IPS-18a (cell line): ENCODE data around the gene EBF3.
"Not testable (repeated sequence)": the region's sequence is repeated elsewhere in the genome, so short reads cannot be mapped to it uniquely, and the experiment has no call there.

Experiments
- H3K27ac ChIP-seq: one replicate; pipeline ENCODE4 v1.5.1; 2013; ENCODE audit warnings: low read length
- H3K27me3 ChIP-seq: one replicate; pipeline ENCODE4 v1.6.1; 2013; ENCODE audit warnings: mild to moderate bottlenecking, low read length; ENCODE audit not compliant: control insufficient read depth, insufficient read depth
- H3K36me3 ChIP-seq: one replicate; pipeline ENCODE4 v1.6.1; 2013; ENCODE audit warnings: low read depth, low read length; ENCODE audit not compliant: control insufficient read depth
- H3K4me1 ChIP-seq: one replicate; pipeline ENCODE4 v1.6.1; 2013; ENCODE audit warnings: low read depth, low read length; ENCODE audit not compliant: control insufficient read depth
- H3K4me3 ChIP-seq: one replicate; pipeline ENCODE4 v1.5.1; 2013; ENCODE audit warnings: low read length
- H3K9ac ChIP-seq: one replicate; pipeline ENCODE4 v1.6.1; 2013; ENCODE audit warnings: mild to moderate bottlenecking, low read length, moderate library complexity
- H3K9me3 ChIP-seq: one replicate; pipeline ENCODE4 v1.6.1; 2013; ENCODE audit warnings: low read depth, low read length; ENCODE audit not compliant: control insufficient read depth

The EBF3 gene

GRCh38 chr10:129927351-129928120, 36.5 kb downstream of the EBF3 start:
- H3K27ac ChIP-seq = no peak overlapping the region
- no peaks in the 10 kb centered on the region for H3K27me3 ChIP-seq

GRCh38 chr10:129926066-129927055, 37.7 kb downstream of the EBF3 start:
- H3K9ac ChIP-seq = no peak overlapping the region
- H3K4me3 ChIP-seq = no peak overlapping the region
- H3K27ac ChIP-seq = no peak overlapping the region
- no peaks in the 10 kb centered on the region for H3K27me3 ChIP-seq
- H3K4me1 ChIP-seq = no peaks in the 10 kb centered on the region
- H3K9me3 ChIP-seq = no peaks in the 10 kb centered on the region
- H3K36me3 ChIP-seq = no peaks in the 10 kb centered on the region

More at GRCh38 chr10:129927351-129928120, 36.5 kb downstream of the EBF3 start:
- no peak overlapping the region for H3K4me3 ChIP-seq
- no peak overlapping the region for H3K9ac ChIP-seq
- H3K36me3 ChIP-seq = no peaks in the 10 kb centered on the region
- no peaks in the 10 kb centered on the region for H3K9me3 ChIP-seq
- H3K4me1 ChIP-seq = no peaks in the 10 kb centered on the region

- Histone ChIP-seq H3K9me3 (no peaks in the 10 kb centered on the region), H3K9ac (no peak overlapping the region), H3K27me3 (no peaks in the 10 kb centered on the region), H3K4me3 (no peak overlapping the region), H3K36me3 (no peaks in the 10 kb centered on the region), H3K27ac (no peak overlapping the region), H3K4me1 (no peaks in the 10 kb centered on the region)
Observed at GRCh38 chr10:129924375-129925085, 39.5 kb downstream of the EBF3 start.

GRCh38 chr10:129922598-129923123, 41.4 kb downstream of the EBF3 start:
- Histone ChIP-seq H3K9me3 (no peaks in the 10 kb centered on the region), H3K27ac (no peak overlapping the region), H3K36me3 (no peaks in the 10 kb centered on the region), H3K27me3 (no peaks in the 10 kb centered on the region), H3K9ac (no peak overlapping the region), H3K4me3 (no peak overlapping the region), H3K4me1 (no peaks in the 10 kb centered on the region)

DNA sequence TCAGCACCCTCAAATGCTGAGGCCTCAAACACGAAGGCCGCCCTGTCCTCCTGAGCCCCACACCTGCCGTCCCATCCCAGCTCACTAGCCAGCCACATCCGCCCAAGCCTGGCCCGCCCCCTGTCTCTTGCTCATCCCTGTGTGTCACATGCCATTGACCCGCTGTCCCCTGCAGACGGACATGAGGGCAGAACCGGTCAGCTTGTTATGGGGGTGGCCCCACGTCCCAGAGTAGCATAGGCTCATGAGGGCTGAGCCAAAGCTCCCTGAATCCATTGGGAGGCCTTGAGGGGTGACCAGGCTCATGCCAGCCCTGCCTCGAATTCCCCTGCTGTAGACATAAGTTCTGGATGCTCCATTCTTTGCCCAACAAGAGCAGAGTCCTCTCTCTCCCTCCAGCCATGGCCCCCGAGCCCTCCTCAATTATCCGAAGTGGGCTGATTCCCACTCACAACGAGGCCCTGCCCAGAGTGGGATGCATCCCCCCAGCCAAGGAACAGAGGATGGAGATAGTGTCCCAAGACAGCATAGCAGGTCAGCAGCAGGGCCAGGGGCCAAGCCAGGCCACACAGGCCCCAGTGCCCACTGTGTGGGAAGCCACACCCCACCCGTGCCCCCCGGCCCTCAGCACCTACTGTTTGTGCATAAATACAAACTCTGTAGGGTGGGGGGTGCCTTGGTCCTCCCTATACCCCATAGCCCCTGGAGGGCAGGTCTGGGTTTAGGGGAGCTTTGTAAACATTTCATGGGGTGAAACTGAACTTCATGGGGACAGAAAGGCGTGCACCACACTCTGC, 42.1 kb downstream of the EBF3 start:
- Histone ChIP-seq H3K4me1 (no peaks in the 10 kb centered on the region), H3K9ac (no peak overlapping the region), H3K36me3 (no peaks in the 10 kb centered on the region), H3K9me3 (no peaks in the 10 kb centered on the region), H3K27me3 (no peaks in the 10 kb centered on the region), H3K27ac (no peak overlapping the region), H3K4me3 (no peak overlapping the region)

- H3K9ac ChIP-seq = no peak overlapping the region
- no peak overlapping the region for H3K27ac ChIP-seq
- H3K9me3 ChIP-seq = no peaks in the 10 kb centered on the region
- no peak overlapping the region for H3K4me3 ChIP-seq
- H3K27me3 ChIP-seq = no peaks in the 10 kb centered on the region
- no peaks in the 10 kb centered on the region for H3K36me3 ChIP-seq
- no peaks in the 10 kb centered on the region for H3K4me1 ChIP-seq
Observed at GRCh38 chr10:129921065-129921670, 42.9 kb downstream of the EBF3 start.

- H3K36me3 ChIP-seq, H3K27ac ChIP-seq, H3K9ac ChIP-seq, H3K4me1 ChIP-seq, H3K4me3 ChIP-seq, H3K27me3 ChIP-seq, H3K9me3 ChIP-seq: not testable (repeated sequence)
Observed at GRCh38 chr10:129920187-129920586, 43.9 kb downstream of the EBF3 start.

GRCh38 chr10:129919358-129919757, 44.7 kb downstream of the EBF3 start:
- no peaks in the 10 kb centered on the region for H3K9me3 ChIP-seq
- H3K36me3 ChIP-seq = no peaks in the 10 kb centered on the region
- H3K9ac ChIP-seq = no peak overlapping the region
- no peaks in the 10 kb centered on the region for H3K27me3 ChIP-seq
- H3K4me1 ChIP-seq = no peaks in the 10 kb centered on the region
- no peak overlapping the region for H3K27ac ChIP-seq
- H3K4me3 ChIP-seq = no peak overlapping the region

DNA sequence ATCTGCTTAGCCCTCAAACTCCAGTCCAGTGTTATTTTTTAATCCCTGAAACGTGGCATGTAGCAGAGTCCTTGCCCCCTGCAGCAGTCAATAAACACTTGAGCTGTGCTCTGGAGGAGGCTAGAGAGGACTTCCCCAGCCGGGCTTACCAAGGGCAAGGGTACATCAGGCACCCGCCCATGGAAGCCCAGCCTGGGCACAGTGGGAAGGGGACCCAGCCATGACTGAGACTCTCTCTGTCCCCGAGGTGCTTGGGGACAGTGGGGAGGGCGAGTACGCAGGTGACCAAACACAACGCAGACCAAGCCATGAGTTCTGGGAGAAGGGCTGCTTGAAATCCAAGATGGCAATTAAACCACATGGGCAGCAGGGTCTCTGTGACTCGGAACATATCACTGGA, 45.2 kb downstream of the EBF3 start:
- no peaks in the 10 kb centered on the region for H3K36me3 ChIP-seq
- no peaks in the 10 kb centered on the region for H3K27me3 ChIP-seq
- no peaks in the 10 kb centered on the region for H3K4me1 ChIP-seq
- no peak overlapping the region for H3K9ac ChIP-seq
- no peak overlapping the region for H3K4me3 ChIP-seq
- H3K27ac ChIP-seq = no peak overlapping the region
- H3K9me3 ChIP-seq = no peaks in the 10 kb centered on the region

GRCh38 chr10:129918401-129918800, 45.7 kb downstream of the EBF3 start:
- no peaks in the 10 kb centered on the region for H3K4me1 ChIP-seq
- no peaks in the 10 kb centered on the region for H3K9me3 ChIP-seq
- H3K27me3 ChIP-seq = no peaks in the 10 kb centered on the region
- H3K4me3 ChIP-seq = no peak overlapping the region
- H3K36me3 ChIP-seq = no peaks in the 10 kb centered on the region
- no peak overlapping the region for H3K9ac ChIP-seq
- H3K27ac ChIP-seq = no peak overlapping the region
